GM12878 (cell line): ENCODE measurements around the gene CLEC4E. TPM values are rescaled to one million over a fixed set of nuclear protein-coding genes. Genes with fewer than 3 reads are reported as not detected.

Source experiments
- ATAC-seq: fragments of 200-7000 bp; cut with Tn5 transposase; 3 replicates; pipeline ENCODE4 v1.9.1; 2020; ENCODE audit warnings: mild to moderate bottlenecking, moderate library complexity
- BruUV-seq: library from RNA; stranded (reverse); fragments of 400-500 nt; replicated peaks from 2 replicates; lab custom pipeline; 2021; lab: Mats Ljungman, UMichigan
- CTCF ChIA-PET: fragments of 300-600 bp; sonication (Branson Sonifier 250); formaldehyde crosslinking; extraction: SDS; loops from one replicate; lab custom pipeline; 2021; ENCODE audit warnings: inconsistent platforms; lab: Yijun Ruan, JAX
- POLR2A ChIA-PET: fragments of 350-600 bp; formaldehyde crosslinking; extraction: SDS; loops from one replicate; lab custom pipeline; 2021; ENCODE audit warnings: inconsistent platforms; lab: Charles Lee
- RAD21 ChIA-PET: fragments of 300-600 bp; sonication (Branson Sonifier 250); formaldehyde crosslinking; loops from one replicate; lab custom pipeline; 2023; ENCODE audit warnings: antibody characterized with exemption; ENCODE audit not compliant: unreplicated experiment; lab: Charles Lee
- SMC1A ChIA-PET: fragments of 300-600 bp; sonication (Branson Sonifier 250); formaldehyde crosslinking; loops from one replicate; lab custom pipeline; 2023; ENCODE audit not compliant: unreplicated experiment, uncharacterized antibody; lab: Charles Lee
- DNase-seq: peaks from one replicate; pipeline ENCODE4 v3.0.0-alpha.2; 2011; ENCODE audit warnings: low read depth, low spot score
- FAIRE-seq: peaks from 3 replicates; lab custom pipeline; 2011; peaks lifted over from hg19 to GRCh38; lab: Jason Lieb, UNC
- H2AFZ ChIP-seq: 2 replicates; pipeline ENCODE4 v1.6.0; 2011; ENCODE audit warnings: low read depth, low read length, control low read depth; ENCODE audit not compliant: control insufficient read depth
- H3K27ac ChIP-seq: 2 replicates; pipeline ENCODE4 v1.5.1; 2011; ENCODE audit warnings: control low read depth; ENCODE audit not compliant: control insufficient read depth, insufficient read depth
- H3K27me3 ChIP-seq, 2 experiments: replicated peaks in 1 of 2; 2 replicates each; pipeline versions ENCODE4 v1.6.0 to v1.6.1; 2011; ENCODE audit warnings: low read length in 1 of 2; ENCODE audit not compliant: control insufficient read depth in 2 of 2, insufficient read depth in 2 of 2
- H3K36me3 ChIP-seq, 2 experiments: 2 replicates each; pipeline ENCODE4 v1.5.1; 2011; ENCODE audit warnings: low read length in 1 of 2; ENCODE audit not compliant: control insufficient read depth in 2 of 2, insufficient read depth in 2 of 2
- H3K4me1 ChIP-seq: 2 replicates; pipeline ENCODE4 v1.6.1; 2011; ENCODE audit warnings: mild to moderate bottlenecking, low read length, moderate library complexity, mixed read lengths; ENCODE audit not compliant: control insufficient read depth, insufficient read depth
- H3K4me2 ChIP-seq: 2 replicates; pipeline ENCODE4 v1.6.0; 2011; ENCODE audit warnings: control low read depth; ENCODE audit not compliant: control insufficient read depth, insufficient read depth
- H3K4me3 ChIP-seq: fragments of 200-600 bp; sonication (generic); 2 replicates; pipeline ENCODE4 v1.5.1; 2016
- H3K79me2 ChIP-seq: 2 replicates; pipeline ENCODE4 v1.6.0; 2011; ENCODE audit warnings: low read length; ENCODE audit not compliant: control insufficient read depth, insufficient read depth
- H3K9ac ChIP-seq: 2 replicates; pipeline ENCODE4 v1.8.0; 2011; ENCODE audit warnings: low read length, control low read depth, mixed read lengths; ENCODE audit not compliant: control insufficient read depth, insufficient read depth
- H3K9me3 ChIP-seq: replicated peaks from 3 replicates; pipeline ENCODE4 v1.5.1; 2011; ENCODE audit warnings: mild to moderate bottlenecking, low read length; ENCODE audit not compliant: control insufficient read depth, insufficient read depth
- H4K20me1 ChIP-seq: 2 replicates; pipeline ENCODE4 v1.6.0; 2011; ENCODE audit not compliant: control insufficient read depth, insufficient read depth
- BRCA1 ChIP-seq: IDR thresholded peaks from 2 replicates; pipeline ENCODE4 v1.6.1; 2011; ENCODE audit warnings: low read depth, low read length, improper control_type of control experiment
- EZH2 ChIP-seq: IDR thresholded peaks from 2 replicates; pipeline ENCODE4 v1.6.1; 2012; ENCODE audit warnings: low read depth, mild to moderate bottlenecking, control low read depth, inconsistent platforms, low read length, borderline replicate concordance; ENCODE audit not compliant: control insufficient read depth
- HDAC2 ChIP-seq: fragments of 200-600 bp; sonication (generic); IDR thresholded peaks from 2 replicates; pipeline ENCODE4 v1.6.1; 2017
- LARP7 ChIP-seq: fragments of 450-650 bp; IDR thresholded peaks from 2 replicates; pipeline ENCODE4 v1.6.1; 2017; ENCODE audit warnings: mild to moderate bottlenecking
- MEF2B ChIP-seq: fragments of 450-650 bp; IDR thresholded peaks from 2 replicates; pipeline ENCODE4 v1.6.1; 2018; ENCODE audit warnings: mild to moderate bottlenecking, moderate library complexity; ENCODE audit not compliant: partially characterized antibody, poor library complexity, severe bottlenecking
- POLR2AphosphoS2 ChIP-seq: IDR thresholded peaks from 2 replicates; pipeline ENCODE4 v1.6.1; 2011; ENCODE audit warnings: low read depth, mild to moderate bottlenecking, low read length, improper control_type of control experiment, moderate library complexity
- POU2F2 ChIP-seq: IDR thresholded peaks from 3 replicates; pipeline ENCODE4 v1.6.1; 2011; ENCODE audit warnings: low read depth, mild to moderate bottlenecking, low read length, borderline replicate concordance
- SMARCA5 ChIP-seq: fragments of 450-650 bp; IDR thresholded peaks from 2 replicates; pipeline ENCODE4 v1.6.1; 2017; ENCODE audit warnings: mild to moderate bottlenecking
- SPI1 ChIP-seq: IDR thresholded peaks from 2 replicates; pipeline ENCODE4 v1.6.1; 2011; ENCODE audit warnings: low read depth, mild to moderate bottlenecking, low read length, moderate library complexity, borderline replicate concordance; ENCODE audit not compliant: insufficient read depth
- WGBS: methylation state at CpG from one replicate; pipeline ENCODE4 v1.1.6; 2016; ENCODE audit warnings: low lambda C conversion rate; ENCODE audit not compliant: insufficient replicate concordance, insufficient coverage; ENCODE audit errors: missing lambda C conversion rate; 5-methylcytosine and 5-hydroxymethylcytosine counted together
- in situ Hi-C: fragments of 300-500 bp; cut with MboI; formaldehyde crosslinking; loops from 9 replicates; pipeline ENCODE4 v1.14.3; 2018; ENCODE audit warnings: mixed read lengths
- intact Hi-C: fragments of 100-400 bp; cut with micrococcal nuclease; formaldehyde crosslinking; loops from one replicate; pipeline ENCODE4 v1.14.2; 2022; ENCODE audit not compliant: unreplicated experiment
- polyA plus RNA-seq, 11 experiments: library from polyadenylated mRNA; depleted of rRNA in 4 of 11; unstranded in 6 of 11; stranded (reverse) in 5 of 11; fragments of >200 nt; fragmentation: Nextera tagmentation in 4 of 11; fragmentation: Illumina TruSeq in 1 of 11; extraction: Ambion mirVana in 4 of 11; extraction: Trizol in 1 of 11; gene quantifications; 1 replicate in 1 of 11; 2 replicates in 10 of 11; pipeline versions ENCODE4 v1.2.1 to v1.2.3, GENCODE V29; 2011 to 2016; ENCODE audit warnings: inconsistent platforms in 2 of 11, missing spikeins in 2 of 11, low read depth in 1 of 11
- total RNA-seq, 4 experiments: library from RNA; depleted of rRNA in 3 of 4; stranded (reverse); fragments of >200 nt in 3 of 4; fragmentation: Illumina TruSeq in 1 of 4; extraction: Trizol in 1 of 4; gene quantifications; 2 replicates each; pipeline versions ENCODE4 v1.2.1 to v1.2.3, GENCODE V29; 2013 to 2021

Gene CLEC4E
- total and polyA plus RNA-seq, 10 of the 15 experiments (the other 5 are each of a cell fraction or from before 2014, with no cell fraction given) = not detected

- BruUV-seq = no TSS peak
- H3K79me2 ChIP-seq = no peaks in the 10 kb centered on the region
- in situ Hi-C loops = no loop called here
- CTCF ChIA-PET = no interaction called here
- H3K4me1 ChIP-seq = no peaks in the 10 kb centered on the region
- SMC1A ChIA-PET = no interaction called here
- H3K4me3 ChIP-seq = no peak within 1 kb of the TSS
- no peak for ATAC-seq
- DNase-seq = no peak
- no peak within 1 kb of the TSS for H2AFZ ChIP-seq
- H3K4me2 ChIP-seq = no peak within 1 kb of the TSS
- H3K9ac ChIP-seq = no peak within 1 kb of the TSS
- peaks cover 0 to 5% of the 10 kb centered on the region in 2 experiments; a peak in 2 of 4 replicates for H3K27me3 ChIP-seq
- RAD21 ChIA-PET = no interaction called here
- intact Hi-C loops = no loop called here
- no peaks in the 10 kb centered on the region for H3K9me3 ChIP-seq
- POLR2A ChIA-PET = no interaction called here
- 56% methylated on average over 3 of the region's 4 CpGs for WGBS
- no peaks in the 10 kb centered on the region for H3K36me3 ChIP-seq
- TF ChIP-seq EZH2 = no peak
- no peak for TF ChIP-seq HDAC2
- no peak for TF ChIP-seq LARP7
- TF ChIP-seq POU2F2 = no peak
- TF ChIP-seq, all 136 proteins: peak for 0
- Histone ChIP-seq H3K27ac (no peak within 1 kb of the TSS), H4K20me1 (no peaks in the 10 kb centered on the region)
- FAIRE-seq = no peak
Measured at GRCh38 chr12:8513256-8513655, 27.4 kb downstream of the CLEC4E start, which contains the start of gene CLEC4D. Gene CLEC4D (plus strand): TSS chr12:8513503. CDS start chr12:8513733, 230 bp downstream.

GRCh38 chr12:8508910-8509841 lies 31.5 kb downstream of the CLEC4E start:
- ChIA-PET POLR2A (interaction anchor here (0.7 kb wide), 1 partner anchor 1534 kb away, joined by 4 read pairs; no protein-coding TSS in a partner anchor), SMC1A (no interaction called here), CTCF (interaction anchor here (0.6 kb wide), 1 partner anchor 101 kb away, joined by 3 read pairs; no protein-coding TSS in a partner anchor), RAD21 (no interaction called here)
- BruUV-seq = no TSS peak
- Histone ChIP-seq H3K4me1 (no peaks in the 10 kb centered on the region), H3K79me2 (no peaks in the 10 kb centered on the region), H3K27me3 (peaks cover 0 to 5% of the 10 kb centered on the region in 2 experiments; a peak in 2 of 4 replicates), H3K4me3 (no peak overlapping the region), H2AFZ (no peak overlapping the region), H4K20me1 (no peaks in the 10 kb centered on the region), H3K4me2 (no peak overlapping the region), H3K36me3 (no peaks in the 10 kb centered on the region), H3K27ac (no peak overlapping the region), H3K9me3 (no peaks in the 10 kb centered on the region), H3K9ac (no peak overlapping the region)
- no peak for DNase-seq
- TF ChIP-seq BRCA1 (no peak), SMARCA5 (no peak), POLR2AphosphoS2 (no peak), SPI1 (no peak), MEF2B (no peak)
- no peak for FAIRE-seq
- ATAC-seq = no peak; the same call in 2 of the 3 replicates
- intact Hi-C loops (no loop called here), in situ Hi-C loops (no loop called here)
- 11% methylated on average over 12 of the region's 12 CpGs for WGBS
